ENCODE results near the gene ENO2.

DNA sequence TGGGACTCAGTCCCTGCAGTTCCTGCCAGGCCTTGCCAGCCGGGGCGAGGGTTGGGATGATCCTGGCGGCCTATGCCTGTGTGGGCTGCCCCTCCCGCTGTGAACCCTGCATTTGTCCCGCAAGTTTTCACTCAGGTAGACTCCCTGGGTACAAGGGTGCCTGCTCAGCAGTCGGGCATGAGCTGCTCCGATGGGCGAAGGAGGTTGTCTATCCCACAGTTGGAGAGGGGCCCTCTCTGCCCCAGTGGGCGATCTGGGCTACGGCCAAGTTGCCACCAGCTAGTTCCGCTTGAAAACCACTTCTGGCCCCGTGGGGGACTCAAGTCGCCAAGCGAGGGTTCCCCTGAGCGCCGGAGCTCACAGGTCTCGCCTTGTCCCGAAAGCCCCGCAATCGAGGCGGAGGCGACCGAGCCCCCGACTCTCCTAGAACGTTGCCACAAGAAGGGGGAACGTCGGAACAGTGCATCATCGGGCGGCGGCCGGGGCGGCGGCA, 47.4 kb upstream of the ENO2 start:
- TF ChIP-seq EP300 (IDR thresholded peaks at IDR 0.05): no peak
- no peak for TF ChIP-seq POLR2A (IDR thresholded peaks at IDR 0.05)
